Vagina (tissue), 2 donors: ENCODE measurements around the gene RBPJL.

Source experiments
- POLR2A ChIP-seq, 2 donors: fragments of 450-650 bp; IDR thresholded peaks; one replicate each; pipeline ENCODE4 v1.6.1; 2017; ENCODE audit warnings: antibody characterized with exemption in 2 of 2, mild to moderate bottlenecking in 2 of 2, moderate library complexity in 2 of 2
- POLR2AphosphoS5 ChIP-seq, 2 donors: sonication (generic); formaldehyde crosslinking; IDR thresholded peaks; one replicate each; pipeline ENCODE4 v1.9.0; 2017; ENCODE audit warnings: antibody characterized with exemption in 2 of 2, mild to moderate bottlenecking in 2 of 2, low read depth in 1 of 2; ENCODE audit not compliant: insufficient read depth in 1 of 2
- TF ChIP-seq, protein P1 (sequence below), 3 experiments: fragments of 450-650 bp in 2 of 3; fragments of 200-600 bp in 1 of 3; sonication (generic) in 1 of 3; IDR thresholded peaks; one replicate each; pipeline ENCODE4 v1.5.1; 2017 to 2019; ENCODE audit warnings: antibody characterized with exemption in 3 of 3, mild to moderate bottlenecking in 2 of 3, moderate library complexity in 2 of 3

DNA sequence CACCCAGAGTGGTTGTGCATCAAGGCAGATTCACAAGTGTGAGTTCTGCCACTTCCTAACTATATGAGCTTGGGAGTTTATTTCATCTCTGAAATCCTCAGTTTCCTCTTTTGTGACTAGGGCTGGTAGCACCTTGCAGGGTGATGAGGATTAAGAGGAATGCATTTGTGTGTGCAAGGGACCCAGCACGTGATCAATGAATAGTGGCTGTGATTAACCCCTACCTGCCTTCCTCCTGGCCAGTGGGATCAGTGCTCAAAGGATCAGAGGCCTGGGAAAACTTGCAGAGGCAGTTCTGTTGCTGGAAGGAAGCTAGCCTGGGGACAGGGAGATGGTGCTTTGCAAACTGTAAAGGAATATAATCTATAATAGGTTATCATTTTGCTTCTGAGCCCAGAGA is 34.3 kb downstream of the RBPJL start:
- TF ChIP-seq, protein P1, sequence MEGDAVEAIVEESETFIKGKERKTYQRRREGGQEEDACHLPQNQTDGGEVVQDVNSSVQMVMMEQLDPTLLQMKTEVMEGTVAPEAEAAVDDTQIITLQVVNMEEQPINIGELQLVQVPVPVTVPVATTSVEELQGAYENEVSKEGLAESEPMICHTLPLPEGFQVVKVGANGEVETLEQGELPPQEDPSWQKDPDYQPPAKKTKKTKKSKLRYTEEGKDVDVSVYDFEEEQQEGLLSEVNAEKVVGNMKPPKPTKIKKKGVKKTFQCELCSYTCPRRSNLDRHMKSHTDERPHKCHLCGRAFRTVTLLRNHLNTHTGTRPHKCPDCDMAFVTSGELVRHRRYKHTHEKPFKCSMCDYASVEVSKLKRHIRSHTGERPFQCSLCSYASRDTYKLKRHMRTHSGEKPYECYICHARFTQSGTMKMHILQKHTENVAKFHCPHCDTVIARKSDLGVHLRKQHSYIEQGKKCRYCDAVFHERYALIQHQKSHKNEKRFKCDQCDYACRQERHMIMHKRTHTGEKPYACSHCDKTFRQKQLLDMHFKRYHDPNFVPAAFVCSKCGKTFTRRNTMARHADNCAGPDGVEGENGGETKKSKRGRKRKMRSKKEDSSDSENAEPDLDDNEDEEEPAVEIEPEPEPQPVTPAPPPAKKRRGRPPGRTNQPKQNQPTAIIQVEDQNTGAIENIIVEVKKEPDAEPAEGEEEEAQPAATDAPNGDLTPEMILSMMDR (IDR thresholded peaks at IDR 0.05), result no peak
- TF ChIP-seq POLR2A (IDR thresholded peaks at IDR 0.05), result no peak
- no peak for TF ChIP-seq POLR2AphosphoS5 (IDR thresholded peaks at IDR 0.05; ENCODE audit: insufficient read depth in 1 of 2, low read depth in 1 of 2)
